Right forelimb (tissue), 1 donor: ENCODE data around the gene FAM20C.

Experiments used
- DNase-seq: peaks from one replicate; pipeline ENCODE4 v3.0.0-alpha.2; 2018

FAM20C gene

DNA sequence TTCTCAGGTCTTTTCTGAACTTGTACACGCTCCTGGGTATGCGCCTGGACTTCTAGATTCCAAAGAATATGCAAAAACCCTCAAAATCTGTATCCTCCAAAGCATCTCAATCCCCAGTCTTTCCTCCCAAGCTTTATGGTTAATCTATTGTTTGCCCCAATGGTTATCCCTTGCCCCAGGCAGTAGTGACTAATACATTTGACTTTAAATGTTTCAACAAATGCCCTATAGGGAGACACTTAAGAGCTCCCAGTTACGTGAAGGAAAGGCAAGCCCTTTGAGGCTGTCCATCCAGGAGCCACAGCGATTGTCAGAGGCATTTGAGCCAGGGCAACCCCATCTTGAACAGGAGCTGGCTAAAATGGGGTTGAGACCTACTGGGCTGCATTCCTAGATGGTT, 84.9 kb downstream of the FAM20C start:
- no peak for DNase-seq

DNA sequence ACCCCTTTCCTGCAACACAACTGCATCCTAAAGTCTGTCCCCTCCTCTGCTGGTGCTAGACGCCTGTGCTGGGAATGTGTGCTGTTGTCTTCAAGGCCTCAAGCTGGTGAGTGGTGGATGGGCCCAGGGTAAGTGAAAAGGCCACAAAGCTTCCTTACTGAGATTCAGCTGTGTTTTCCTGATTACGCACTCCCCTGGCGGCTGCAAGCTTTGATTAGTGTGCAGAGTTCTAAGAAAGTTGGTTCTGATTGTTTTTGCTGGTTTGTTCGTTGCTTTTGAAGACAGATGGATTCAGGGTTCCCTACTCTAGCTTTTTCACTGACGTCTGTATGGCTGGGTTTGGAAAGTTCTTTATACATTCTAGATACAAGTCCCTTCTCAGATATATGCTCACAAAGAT, 85.7 kb downstream of the FAM20C start:
- DNase-seq: no peak

DNA sequence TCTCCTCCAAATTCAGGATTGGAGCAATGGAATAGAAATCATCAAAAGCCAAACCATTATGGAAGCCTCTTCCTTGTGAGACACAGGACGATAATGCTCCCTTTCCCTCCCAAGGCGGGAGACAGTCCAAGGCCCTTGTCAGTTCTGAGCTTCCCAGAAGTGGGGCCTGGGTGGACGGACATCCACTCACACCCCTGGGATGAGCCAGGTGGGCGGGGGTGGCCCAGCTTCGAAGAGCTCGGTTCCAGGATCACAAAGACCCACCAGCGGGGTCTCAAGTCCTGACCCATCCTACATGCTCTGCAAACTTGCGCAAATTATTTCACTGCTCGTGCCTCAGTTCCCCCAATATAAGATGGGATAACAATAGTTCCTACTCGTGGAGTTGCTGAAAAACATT, 87.5 kb downstream of the FAM20C start:
- DNase-seq: no peak

DNA sequence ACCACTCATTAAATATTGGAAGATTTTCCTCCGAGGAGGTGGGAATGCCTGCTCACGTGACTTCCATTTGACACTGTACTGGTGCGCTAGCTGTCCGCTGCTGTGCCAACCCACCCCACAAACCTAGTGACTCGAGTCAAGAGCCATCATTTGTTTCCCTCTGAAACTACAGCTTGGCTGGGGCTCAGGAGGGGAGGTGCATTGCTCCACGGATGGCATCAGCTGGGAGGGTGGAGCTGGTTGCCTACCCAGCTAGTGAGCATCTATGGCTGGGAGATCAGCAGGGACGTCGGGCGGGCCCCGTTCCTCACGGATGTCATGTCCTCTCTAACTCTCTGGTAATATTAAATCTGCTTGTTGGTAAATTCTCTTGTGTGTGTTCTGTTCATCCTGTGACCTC, 88.1 kb downstream of the FAM20C start:
- DNase-seq: no peak

GRCh38 chr7:281637-282036, 89.3 kb downstream of the FAM20C start:
- DNase-seq: no peak

DNA sequence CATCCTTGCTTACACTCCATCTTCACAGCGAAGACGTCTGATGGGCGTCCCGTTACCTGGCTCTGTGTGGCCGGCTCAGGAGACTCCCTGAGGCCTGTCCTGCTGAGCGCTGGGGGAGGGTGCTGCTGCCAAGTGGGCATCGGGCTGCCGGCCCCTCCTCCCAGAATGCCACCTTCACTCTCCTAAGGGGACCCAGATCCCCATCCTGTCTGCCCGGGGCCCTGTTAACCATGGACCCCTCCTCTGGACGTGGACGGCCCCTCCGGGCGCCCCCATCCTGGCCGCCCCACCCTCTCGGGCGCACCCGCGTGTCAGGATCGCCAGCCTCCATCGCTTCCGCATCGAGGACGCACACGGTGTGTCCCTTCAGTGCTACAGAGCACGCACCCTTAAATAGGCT, 90.2 kb downstream of the FAM20C start:
- no peak for DNase-seq

DNA sequence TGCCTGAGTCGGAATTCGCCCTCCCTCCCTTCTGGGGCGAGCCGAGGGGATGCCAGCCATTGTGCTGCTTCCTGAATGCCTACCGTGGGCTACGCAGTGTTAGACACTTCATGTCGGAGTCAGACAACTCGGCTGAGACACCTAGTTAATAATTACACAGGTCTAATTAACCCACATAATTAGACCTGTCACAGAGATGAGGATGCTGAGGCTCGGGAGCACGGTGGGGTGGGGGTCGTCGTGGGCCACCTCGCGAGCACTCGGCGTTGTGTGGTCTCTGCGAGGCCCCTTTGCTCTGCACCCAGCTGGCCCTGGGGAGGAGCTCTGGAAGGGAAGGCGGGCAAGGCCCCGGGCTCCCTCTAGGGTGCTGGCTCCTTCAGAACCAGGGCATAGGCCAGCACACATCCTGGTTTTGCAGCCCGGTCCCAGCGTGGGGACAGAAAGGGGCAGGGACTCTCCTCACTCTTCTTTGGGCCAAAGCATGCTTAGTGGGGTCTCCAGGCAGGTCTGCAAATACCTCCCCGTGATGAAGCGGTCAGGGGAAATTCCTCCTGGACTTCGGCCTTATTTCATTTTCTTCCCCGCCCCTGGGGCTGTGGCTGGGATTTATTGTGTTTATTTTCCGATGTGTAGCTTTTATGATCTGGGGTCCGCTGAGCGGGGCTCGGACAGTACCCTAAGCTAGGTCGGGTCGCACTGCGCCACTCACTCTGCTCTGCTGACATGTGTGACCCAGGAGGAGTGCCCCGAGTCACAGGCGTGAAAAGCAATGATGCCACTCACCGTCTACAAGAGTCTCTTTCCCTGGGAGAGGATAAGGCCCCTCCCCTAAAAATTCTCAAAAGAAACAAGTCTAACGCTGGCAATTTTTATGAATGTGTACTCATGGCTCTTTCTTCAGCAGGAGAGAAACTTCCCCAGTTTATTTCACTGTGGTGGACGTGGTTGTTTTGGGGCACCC, 92.7 kb downstream of the FAM20C start:
- peak; percentile 30 for DNase-seq

DNA sequence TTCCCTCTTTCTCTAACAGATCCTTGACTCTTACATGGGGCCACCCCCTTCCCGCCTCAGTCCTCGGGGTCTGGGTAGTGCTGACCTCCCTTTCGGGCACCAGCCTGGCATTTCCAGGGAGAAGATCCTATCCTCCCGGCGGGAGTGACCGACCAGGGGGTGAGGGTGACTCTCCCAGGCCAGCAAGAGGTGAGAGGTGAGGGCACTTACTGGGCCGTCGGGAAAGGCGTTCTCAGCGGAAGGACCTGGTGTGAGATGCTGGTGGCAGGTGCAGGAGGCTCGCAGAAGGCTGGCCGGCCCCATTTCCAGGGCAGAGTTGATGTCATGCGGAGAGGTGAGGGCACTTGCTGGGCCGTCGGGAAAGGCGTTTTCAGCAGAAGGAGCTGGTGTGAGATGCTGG, 93.4 kb downstream of the FAM20C start:
- DNase-seq: peak; percentile 5

GRCh38 chr7:286266-286665, 93.9 kb downstream of the FAM20C start:
- peak; percentile 30 for DNase-seq

DNA sequence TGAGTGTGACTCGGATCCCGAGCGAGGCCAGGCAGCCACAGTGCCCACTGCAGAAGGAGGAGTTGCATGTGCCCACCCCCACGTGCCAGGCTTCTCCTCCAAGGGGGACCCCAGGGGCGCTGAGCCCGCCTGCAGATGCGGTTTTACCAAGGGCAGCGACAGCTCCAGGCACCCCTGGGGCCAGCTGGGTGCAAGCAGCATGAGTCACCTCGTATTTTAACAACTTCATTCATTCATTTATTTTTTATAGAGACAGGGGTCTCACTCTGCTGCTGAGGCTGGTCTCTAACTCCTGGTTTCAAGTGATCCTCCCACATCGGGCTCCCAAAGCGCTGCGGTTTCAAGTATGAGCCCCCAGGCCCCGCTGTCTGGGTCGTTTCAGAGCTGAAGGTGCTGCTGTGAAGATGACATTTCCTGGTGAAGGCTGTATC, 96.3 kb downstream of the FAM20C start:
- DNase-seq: no peak

GRCh38 chr7:289209-289755, 96.9 kb downstream of the FAM20C start:
- DNase-seq: no peak

DNA sequence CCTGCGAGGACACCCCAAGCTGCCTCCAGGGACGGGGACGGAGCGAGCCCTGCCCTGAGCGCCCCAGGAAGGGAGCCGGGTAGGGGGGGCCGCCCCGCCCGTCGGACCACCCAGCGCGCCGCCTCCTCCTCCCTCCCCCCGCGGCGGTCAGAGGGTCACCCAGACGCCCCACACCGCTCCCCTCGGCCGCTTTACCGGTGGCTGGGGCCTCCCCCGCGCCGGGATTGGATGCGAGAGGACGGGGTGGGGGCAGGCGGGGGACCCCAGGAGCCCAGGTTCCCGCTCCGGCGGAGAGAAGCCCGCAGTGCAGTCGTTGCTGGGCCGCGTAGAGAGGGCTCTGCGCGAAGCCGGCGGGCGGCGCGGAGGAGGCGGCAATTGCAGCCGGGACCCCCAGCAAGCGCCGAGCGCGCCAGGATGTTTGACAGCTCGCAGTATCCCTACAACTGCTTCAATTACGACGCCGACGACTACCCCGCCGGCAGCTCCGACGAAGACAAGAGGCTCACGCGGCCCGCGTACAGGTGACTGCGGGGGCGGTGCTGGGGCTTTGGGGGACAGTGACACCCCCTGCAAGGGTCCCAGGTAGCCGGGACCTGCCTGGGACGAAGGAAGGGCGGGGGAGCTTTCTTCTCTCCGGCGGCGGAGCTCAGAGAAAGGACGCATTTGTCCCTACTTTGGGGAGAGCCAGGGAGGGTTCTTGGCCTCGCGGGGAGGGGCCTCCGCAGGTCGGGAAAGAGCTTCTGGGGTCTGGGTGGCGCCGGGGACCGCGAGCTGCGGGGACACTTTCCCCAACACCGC, 97.6 kb downstream of the FAM20C start, which contains the start of gene FOXL3:
Gene FOXL3 (plus strand): TSS at position 415 of the 798 bp plus-strand sequence. CDS start 0 bp downstream, at position 415.
- no peak for DNase-seq

DNA sequence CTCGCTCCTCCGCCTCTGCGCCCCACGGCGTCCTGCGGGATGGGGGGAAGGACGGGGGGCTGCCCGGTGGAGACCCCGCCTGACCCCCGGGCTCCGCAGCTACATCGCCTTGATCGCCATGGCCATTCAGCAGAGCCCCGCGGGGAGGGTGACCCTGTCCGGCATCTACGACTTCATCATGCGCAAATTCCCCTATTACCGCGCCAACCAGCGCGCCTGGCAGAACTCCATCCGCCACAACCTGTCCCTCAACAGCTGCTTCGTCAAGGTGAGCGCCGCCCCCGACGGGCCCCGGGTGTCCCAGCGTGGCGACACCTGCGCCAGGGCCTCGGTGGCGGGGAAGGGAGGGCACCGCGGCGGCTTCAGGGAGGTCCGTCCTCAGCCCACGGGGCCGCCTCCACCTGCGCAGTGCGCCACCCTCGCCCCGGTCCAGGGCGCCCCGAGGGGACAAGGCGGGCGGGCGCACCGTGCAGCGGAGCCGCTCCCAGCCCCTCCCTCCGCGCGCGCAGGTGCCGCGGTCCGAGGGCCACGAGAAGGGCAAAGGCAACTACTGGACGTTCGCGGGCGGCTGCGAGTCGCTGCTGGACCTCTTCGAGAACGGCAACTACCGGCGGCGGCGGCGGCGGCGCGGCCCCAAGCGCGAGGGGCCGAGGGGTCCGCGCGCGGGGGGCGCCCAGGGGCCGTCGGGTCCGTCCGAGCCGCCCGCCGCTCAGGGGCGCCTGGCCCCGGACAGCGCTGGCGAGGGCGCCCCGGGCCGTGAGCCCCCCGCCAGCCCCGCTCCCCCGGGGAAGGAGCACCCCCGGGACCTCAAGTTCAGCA, 98.4 kb downstream of the FAM20C start:
- DNase-seq: no peak

GRCh38 chr7:291373-292092, 99.2 kb downstream of the FAM20C start:
- no peak for DNase-seq

DNA sequence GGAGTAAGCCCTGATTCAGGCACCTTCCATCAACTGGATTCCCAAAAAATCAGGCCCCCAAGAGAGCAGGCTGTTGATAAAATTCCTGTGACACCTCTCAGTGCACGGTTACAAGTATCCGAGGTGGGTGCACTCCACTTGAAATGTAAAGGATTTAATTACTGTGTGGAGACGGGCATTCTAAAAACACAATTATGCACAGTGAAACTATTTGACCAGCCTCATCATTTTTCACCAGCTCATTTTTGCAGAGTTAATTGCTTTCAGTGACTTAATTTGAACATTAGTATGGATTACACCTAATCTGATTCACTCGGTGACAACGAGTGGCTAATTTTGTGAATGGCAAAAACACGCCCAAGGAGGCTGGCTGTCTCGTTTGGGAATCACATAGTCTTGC, 99.9 kb downstream of the FAM20C start:
- no peak for DNase-seq

GRCh38 chr7:292826-293225, 100.5 kb downstream of the FAM20C start:
- DNase-seq: no peak

GRCh38 chr7:293681-294439, 101.5 kb downstream of the FAM20C start:
- no peak for DNase-seq

DNA sequence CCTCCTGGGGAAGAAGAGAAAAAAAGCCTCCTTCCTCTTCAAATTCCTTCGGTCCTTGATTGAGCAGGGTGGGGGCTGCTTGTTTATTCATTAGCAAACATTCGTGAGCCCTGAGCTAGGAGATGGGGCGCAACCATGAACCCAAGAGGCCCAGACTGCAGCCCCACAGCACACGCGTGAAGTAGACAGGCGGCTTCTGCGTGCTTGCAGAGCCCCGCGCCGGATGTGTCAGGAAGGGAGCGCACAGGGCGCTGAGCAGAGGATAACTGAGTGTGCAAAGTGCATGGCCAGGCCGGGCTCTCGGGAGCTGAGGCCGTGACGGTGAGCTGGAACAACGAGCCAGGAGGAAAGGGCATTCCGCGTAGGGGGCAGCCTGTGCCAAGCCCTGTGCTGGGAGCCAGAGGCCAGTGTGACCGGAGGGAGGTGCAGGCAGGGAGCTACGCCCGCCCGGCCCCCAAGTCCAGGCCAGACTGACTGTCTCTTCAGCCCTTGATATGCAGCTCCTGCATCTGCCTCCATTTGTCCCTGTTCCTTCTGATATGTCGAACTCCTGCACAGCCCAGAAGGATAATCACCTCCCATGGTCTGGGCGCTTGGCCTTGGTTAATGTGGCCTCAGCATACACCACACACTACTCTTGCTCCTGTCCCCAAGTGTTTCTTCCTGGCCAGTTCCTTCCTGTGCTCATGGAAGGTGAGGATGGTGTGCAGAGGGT, 102.2 kb downstream of the FAM20C start:
- no peak for DNase-seq

DNA sequence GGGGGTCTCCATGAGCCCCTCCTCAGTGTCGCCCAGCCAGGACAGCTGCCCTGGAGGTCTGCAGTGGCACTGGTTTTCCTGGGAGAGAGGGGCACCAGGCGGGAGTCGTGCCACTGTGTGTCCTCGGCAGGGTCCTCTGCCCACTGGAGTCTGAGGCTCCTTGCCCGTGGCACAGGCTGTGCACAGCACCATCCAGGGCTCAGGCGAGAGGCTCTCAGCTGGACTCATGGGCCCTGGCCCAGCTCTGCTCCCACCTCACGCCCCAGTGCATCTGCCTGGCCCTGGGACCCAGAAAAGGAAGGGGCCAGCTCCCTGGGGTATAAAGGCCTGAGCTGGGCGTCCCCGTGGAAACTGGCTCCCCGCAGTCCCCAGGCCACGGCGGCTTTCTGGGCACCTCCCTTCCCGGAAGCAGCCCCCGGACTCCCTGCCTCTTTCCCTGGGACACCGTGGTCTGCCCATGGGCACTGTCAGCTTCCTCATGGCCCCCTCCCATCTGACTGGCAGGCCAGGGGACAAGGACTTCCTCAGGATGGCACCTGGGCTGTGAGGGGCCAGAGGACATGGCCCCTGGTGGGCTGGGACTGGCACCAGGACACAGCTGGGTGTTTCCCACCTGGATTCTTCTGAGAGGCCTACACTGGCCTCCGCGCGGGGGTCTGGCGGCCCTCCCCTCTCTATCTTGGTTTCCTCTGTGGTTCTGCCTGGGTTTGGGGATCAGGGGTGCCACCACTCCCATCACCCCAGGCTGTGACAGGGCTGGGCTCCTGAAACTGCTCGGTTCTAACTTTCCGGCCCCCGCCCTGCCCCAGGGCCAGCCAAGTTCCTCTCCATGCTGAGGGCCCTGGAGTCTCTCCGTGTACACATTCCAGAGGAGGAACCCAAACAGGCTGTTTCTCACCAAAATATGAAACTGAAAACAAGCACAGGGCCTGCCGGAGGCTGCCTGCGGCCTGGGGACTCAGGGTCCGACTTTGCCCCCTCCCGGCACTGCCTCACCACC, 103.1 kb downstream of the FAM20C start:
- DNase-seq: no peak
